Heart right ventricle (tissue), 16 donors: Measurements from ENCODE around the gene UBIAD1. TPM values are rescaled to one million over a fixed set of nuclear protein-coding genes. Genes with fewer than 3 reads are reported as not detected.

Source experiments
- ATAC-seq, 8 donors: fragments of 200-7000 bp; cut with Tn5 transposase; one replicate each; pipeline ENCODE4 v1.9.1; 2020; ENCODE audit warnings: mild to moderate bottlenecking in 8 of 8, moderate library complexity in 8 of 8, moderate number of reproducible peaks in 1 of 8
- DNase-seq, 2 donors: peaks; one replicate each; pipeline ENCODE4 v3.0.0-alpha.2; 2020
- H3K27ac ChIP-seq, 10 donors: fragments of 200-600 bp; sonication (generic) in 2 of 10; one replicate each; pipeline versions ENCODE4 v1.5.0 to v1.8.0; 2020 to 2022; ENCODE audit warnings: mild to moderate bottlenecking in 3 of 10
- H3K27me3 ChIP-seq, 7 donors: fragments of 200-600 bp; one replicate each; pipeline ENCODE4 v1.8.0; 2021 to 2022; ENCODE audit warnings: mild to moderate bottlenecking in 2 of 7
- H3K36me3 ChIP-seq, 9 donors: fragments of 200-600 bp; sonication (generic) in 1 of 9; one replicate each; pipeline versions ENCODE4 v1.5.0 to v1.8.0; 2020 to 2022; ENCODE audit warnings: mild to moderate bottlenecking in 2 of 9
- H3K4me1 ChIP-seq, 9 donors: fragments of 200-600 bp; sonication (generic) in 1 of 9; one replicate each; pipeline versions ENCODE4 v1.5.0 to v1.8.0; 2020 to 2022; ENCODE audit warnings: mild to moderate bottlenecking in 4 of 9
- H3K4me3 ChIP-seq, 10 donors: fragments of 200-600 bp; sonication (generic) in 2 of 10; one replicate each; pipeline versions ENCODE4 v1.5.0 to v1.8.0; 2020 to 2022; ENCODE audit warnings: mild to moderate bottlenecking in 7 of 10, moderate library complexity in 2 of 10
- H3K9me3 ChIP-seq, 11 donors: fragments of 200-600 bp in 10 of 11; sonication (generic) in 2 of 11; one replicate each; pipeline versions ENCODE4 v1.5.0 to v1.8.0; 2013 to 2022; ENCODE audit warnings: mild to moderate bottlenecking in 2 of 11, control low read depth in 1 of 11, moderate library complexity in 1 of 11
- CTCF ChIP-seq, 9 donors: fragments of 200-600 bp; sonication (generic) in 2 of 9; IDR thresholded peaks; one replicate each; pipeline versions ENCODE4 v1.5.0 to v1.8.0; 2021 to 2022; ENCODE audit warnings: antibody characterized with exemption in 9 of 9, mild to moderate bottlenecking in 5 of 9, moderate library complexity in 1 of 9
- WGBS, 2 donors: extraction: QIAGEN DNeasy Blood & Tissue Kit; methylation state at CpG; one replicate each; pipeline ENCODE4 v1.1.7; 2013; ENCODE audit warnings: inconsistent platforms in 1 of 2; 5-methylcytosine and 5-hydroxymethylcytosine counted together
- intact Hi-C, 10 donors: fragments of 100-400 bp; cut with DNase I; formaldehyde crosslinking; loops; one replicate each; pipeline versions ENCODE4 v1.11.1 to v1.14.2; 2022
- polyA plus RNA-seq, 2 donors: library from polyadenylated mRNA; stranded (reverse); fragments of 200-250 nt; gene quantifications; one replicate each; pipeline ENCODE4 v1.2.3, GENCODE V29; 2013
- total RNA-seq, 10 donors: library from RNA; stranded (reverse); fragmentation: NEBNext Ultra II Directional in 3 of 10; extraction: Animal tissue kit (Norgen Biotek cat#: 25700) in 3 of 10; gene quantifications; one replicate each; pipeline versions ENCODE4 v1.2.1 to v1.2.4, GENCODE V29; 2021 to 2023
- donor health status: Arrhythmogenic right ventricular cardiomyopathy.
- donor health status: ischemic (EF 13 %, LVEDD 7.1; RV severe dilation, severe dysfunction).
- donor health status: healthy with polysubstance abuse.
- donor health status: DM: no; HTN: yes; CAD: no.
- donor health status: DM: no; HTN: no; CAD: no.
- donor health status: ischemic (EF 25% LVEDD 6.9; RV normal size, moderate dysfunction).
- donor health status: ischemic (EF 25% LVEDD 5.7; RV mildly dilated, moderate dysfunction).
- donor health status: healthy.
- donor health status: DM: yes; HTN: yes; CAD: no.
- donor health status: Ischemic cardiomyopathy.
- donor health status: ischemic (EF 35%, LVEDD 5.7; RV mildly dilated, moderate dysfunction).
- donor health status: nonischemic (EF 11% LVEDD 7.7; RV severe dilation, severe dysfunction).
- donor health status: DM: yes; HTN: yes; CAD: no.
- donor health status: PGD.
- donor health status: ischemic (EF 29% LVEDD 5.4; RV normal size, mild dysfunction).
- donor health status: nonischemic (EF 23%, LVEDD 6.1; RV moderate dilation, normal function).

The UBIAD1 gene
- total and polyA plus RNA-seq, 12 donors: 4.9 to 17.4 (median 11.6) TPM

DNA sequence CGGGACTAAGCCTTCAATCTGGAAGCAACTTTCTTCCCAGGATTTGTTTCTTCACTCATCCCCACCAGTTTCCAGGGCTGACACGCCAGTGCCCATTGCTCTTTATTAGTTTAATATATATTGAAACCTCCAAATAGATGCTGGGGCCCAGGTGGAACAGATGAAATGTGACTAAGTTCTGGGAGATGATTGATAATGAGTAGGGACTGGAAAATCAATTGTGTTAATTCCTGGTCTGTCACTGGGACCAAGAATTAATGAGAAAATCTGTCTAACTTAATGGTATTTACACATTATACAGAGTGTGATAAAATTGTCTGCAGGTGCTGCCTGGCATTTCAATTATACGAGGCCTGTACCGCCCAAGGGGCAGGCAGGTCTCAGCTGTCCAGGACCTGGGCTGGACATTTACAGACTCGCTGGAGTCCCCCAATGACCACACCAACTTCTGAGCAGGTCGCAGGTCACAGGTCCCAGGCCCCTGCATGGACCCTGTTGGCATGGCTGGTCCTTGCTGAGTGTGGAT lies 35.8 kb downstream of the UBIAD1 start:
- Histone ChIP-seq H3K36me3 (no peaks in the 10 kb centered on the region), H3K4me3 (no peak overlapping the region), H3K9me3 (no peaks in the 10 kb centered on the region), H3K27me3 (no peaks in the 10 kb centered on the region), H3K4me1 (no peaks in the 10 kb centered on the region), H3K27ac (no peak overlapping the region)
- no peak for TF ChIP-seq CTCF (IDR thresholded peaks at IDR 0.05)
- DNase-seq (no peak), ATAC-seq (no peak)
- 87 to 91% methylated on average over 6 of the region's 6 CpGs for WGBS, 2 donors
- intact Hi-C loops: no loop called here

DNA sequence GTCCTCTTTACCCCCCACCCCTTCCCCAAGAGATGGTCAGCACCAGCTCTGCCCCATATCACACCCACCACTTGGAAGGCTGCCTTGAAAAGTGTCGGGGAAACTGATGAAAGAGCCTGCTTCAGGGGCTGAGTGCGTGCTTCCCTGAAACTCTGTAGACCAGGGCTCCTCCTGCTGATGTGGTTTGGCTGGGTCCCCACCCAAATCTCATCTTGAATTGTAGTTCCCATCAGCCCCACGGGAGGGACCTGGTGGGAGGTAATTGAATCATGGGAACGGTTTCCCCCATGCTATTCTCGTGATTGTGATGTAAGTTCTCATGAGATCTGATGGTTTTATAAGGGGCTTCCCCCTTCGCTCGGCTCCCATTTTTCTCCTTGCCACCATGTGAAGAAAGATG lies 36.4 kb downstream of the UBIAD1 start:
- H3K4me1 ChIP-seq: no peaks in the 10 kb centered on the region
- no peaks in the 10 kb centered on the region for H3K27me3 ChIP-seq
- H3K27ac ChIP-seq: no peak overlapping the region
- TF ChIP-seq CTCF (IDR thresholded peaks at IDR 0.05): no peak
- no peak for ATAC-seq
- intact Hi-C loops: no loop called here
- WGBS, 2 donors: 87 to 93% methylated on average over 7 of the region's 7 CpGs
- H3K36me3 ChIP-seq: no peaks in the 10 kb centered on the region
- H3K9me3 ChIP-seq: no peaks in the 10 kb centered on the region
- no peak overlapping the region for H3K4me3 ChIP-seq
- DNase-seq: no peak

GRCh38 chr1:11311816-11312755 lies 39.1 kb downstream of the UBIAD1 start:
- no peak for TF ChIP-seq CTCF (IDR thresholded peaks at IDR 0.05)
- Histone ChIP-seq H3K9me3 (no peaks in the 10 kb centered on the region), H3K36me3 (no peaks in the 10 kb centered on the region), H3K4me1 (no peaks in the 10 kb centered on the region), H3K4me3 (no peak overlapping the region), H3K27me3 (no peaks in the 10 kb centered on the region), H3K27ac (no peak overlapping the region)
- DNase-seq (no peak), ATAC-seq (no peak)
- intact Hi-C loops: no loop called here
- 59% methylated on average over 15 of the region's 15 CpGs for WGBS, 2 donors

GRCh38 chr1:11314959-11315358 lies 42.0 kb downstream of the UBIAD1 start:
- Histone ChIP-seq H3K27ac (no peak overlapping the region), H3K27me3 (peaks cover 0 to 9% (median 4%) of the 10 kb centered on the region in 7 donors), H3K4me3 (no peak overlapping the region), H3K9me3 (no peaks in the 10 kb centered on the region), H3K4me1 (no peaks in the 10 kb centered on the region), H3K36me3 (no peaks in the 10 kb centered on the region)
- WGBS, 2 donors: 56 to 60% methylated on average over 8 of the region's 8 CpGs
- no peak for TF ChIP-seq CTCF (IDR thresholded peaks at IDR 0.05)
- intact Hi-C loops: no loop called here
- no peak for DNase-seq
- no peak for ATAC-seq
